ENCODE results near the gene PDZD2.

DNA sequence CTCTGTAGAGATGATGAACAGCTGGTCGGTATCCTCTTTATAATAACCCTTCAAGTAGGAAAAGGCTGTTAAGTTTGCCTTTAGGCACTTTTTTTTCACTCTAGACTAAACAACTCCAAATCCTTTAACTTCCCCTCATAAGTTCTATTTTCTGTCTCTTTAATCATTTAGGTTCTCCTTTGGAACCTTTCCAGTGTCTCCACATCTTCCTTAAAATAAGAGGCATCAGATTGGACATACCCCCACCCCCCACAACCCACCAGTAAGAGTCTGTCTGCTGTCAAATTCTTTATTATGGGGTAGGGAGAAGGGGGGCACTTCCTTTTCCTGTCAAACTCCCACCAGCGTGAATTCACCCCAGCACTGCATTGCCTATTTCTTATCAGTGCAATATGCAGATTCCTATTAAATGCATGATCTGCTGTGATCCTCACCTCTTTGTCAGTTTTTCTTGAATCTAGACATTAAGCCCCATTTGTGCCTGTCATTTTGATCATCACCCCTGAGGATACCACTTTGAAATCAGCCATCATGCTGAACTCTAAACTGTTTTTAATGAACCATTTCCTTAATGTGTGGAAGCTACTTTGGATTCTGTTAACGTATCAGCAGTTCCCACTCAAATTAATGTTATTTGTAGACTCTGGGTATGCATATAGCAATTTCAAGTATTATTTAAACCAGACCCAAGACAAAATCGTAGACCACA is 212.2 kb downstream of the PDZD2 start:
- TF ChIP-seq, protein P1, sequence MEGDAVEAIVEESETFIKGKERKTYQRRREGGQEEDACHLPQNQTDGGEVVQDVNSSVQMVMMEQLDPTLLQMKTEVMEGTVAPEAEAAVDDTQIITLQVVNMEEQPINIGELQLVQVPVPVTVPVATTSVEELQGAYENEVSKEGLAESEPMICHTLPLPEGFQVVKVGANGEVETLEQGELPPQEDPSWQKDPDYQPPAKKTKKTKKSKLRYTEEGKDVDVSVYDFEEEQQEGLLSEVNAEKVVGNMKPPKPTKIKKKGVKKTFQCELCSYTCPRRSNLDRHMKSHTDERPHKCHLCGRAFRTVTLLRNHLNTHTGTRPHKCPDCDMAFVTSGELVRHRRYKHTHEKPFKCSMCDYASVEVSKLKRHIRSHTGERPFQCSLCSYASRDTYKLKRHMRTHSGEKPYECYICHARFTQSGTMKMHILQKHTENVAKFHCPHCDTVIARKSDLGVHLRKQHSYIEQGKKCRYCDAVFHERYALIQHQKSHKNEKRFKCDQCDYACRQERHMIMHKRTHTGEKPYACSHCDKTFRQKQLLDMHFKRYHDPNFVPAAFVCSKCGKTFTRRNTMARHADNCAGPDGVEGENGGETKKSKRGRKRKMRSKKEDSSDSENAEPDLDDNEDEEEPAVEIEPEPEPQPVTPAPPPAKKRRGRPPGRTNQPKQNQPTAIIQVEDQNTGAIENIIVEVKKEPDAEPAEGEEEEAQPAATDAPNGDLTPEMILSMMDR (IDR thresholded peaks at IDR 0.05), result no peak
- TF ChIP-seq POLR2A (IDR thresholded peaks at IDR 0.05), result no peak
